H1 (cell line): ENCODE data around the gene ARL3. TPM values are rescaled to one million over a fixed set of nuclear protein-coding genes. Genes with fewer than 3 reads are reported as not detected.

ENCODE experiments used
- CTCF ChIA-PET: fragments of 300-600 bp; sonication (Branson Sonifier 250); formaldehyde crosslinking; loops from one replicate; lab custom pipeline; 2021; ENCODE audit not compliant: partially characterized antibody; lab: Charles Lee
- POLR2A ChIA-PET: fragments of 300-600 bp; sonication (Branson Sonifier 250); formaldehyde crosslinking; loops from one replicate; lab custom pipeline; 2021; ENCODE audit warnings: inconsistent platforms; ENCODE audit not compliant: partially characterized antibody; lab: Charles Lee
- DNase-seq, 2 experiments: peaks; one replicate each; pipeline versions ENCODE4 v3.0.0 to v3.0.0-alpha.2; 2010 to 2022; ENCODE audit warnings: low spot score in 2 of 2, low read depth in 1 of 2, mixed read lengths in 1 of 2
- FAIRE-seq: peaks from 2 replicates; lab custom pipeline; 2011; peaks lifted over from hg19 to GRCh38; lab: Jason Lieb, UNC
- H2AFZ ChIP-seq: 2 replicates; pipeline ENCODE4 v1.8.1; 2012; ENCODE audit warnings: low read length, inconsistent platforms
- H2AK5ac ChIP-seq: 2 replicates; pipeline ENCODE4 v1.6.1; 2013; ENCODE audit warnings: low read depth, low read length
- H2BK120ac ChIP-seq: replicated peaks from 2 replicates; pipeline ENCODE3; 2013; ENCODE audit warnings: low read depth, low read length, inconsistent platforms
- H2BK12ac ChIP-seq: 2 replicates; pipeline ENCODE4 v1.6.1; 2013; ENCODE audit warnings: low read depth, low read length
- H2BK15ac ChIP-seq: 2 replicates; pipeline ENCODE4 v1.6.1; 2013; ENCODE audit warnings: low read length
- H2BK20ac ChIP-seq: 2 replicates; pipeline ENCODE4 v1.6.1; 2013; ENCODE audit warnings: low read length
- H2BK5ac ChIP-seq: 2 replicates; pipeline ENCODE4 v1.6.1; 2013; ENCODE audit warnings: low read depth, low read length
- H3K14ac ChIP-seq: 2 replicates; pipeline ENCODE4 v1.6.1; 2013; ENCODE audit warnings: inconsistent platforms; ENCODE audit not compliant: insufficient read length
- H3K18ac ChIP-seq: 2 replicates; pipeline ENCODE4 v1.6.1; 2013; ENCODE audit warnings: low read length; ENCODE audit errors: extremely low read depth
- H3K23ac ChIP-seq: 2 replicates; pipeline ENCODE4 v1.6.1; 2013; ENCODE audit warnings: inconsistent platforms; ENCODE audit not compliant: insufficient read length
- H3K23me2 ChIP-seq: 2 replicates; pipeline ENCODE4 v1.6.1; 2013; ENCODE audit warnings: low read depth, low read length
- H3K27ac ChIP-seq: 2 replicates; pipeline ENCODE4 v1.6.1; 2011; ENCODE audit warnings: low read depth, low read length, inconsistent platforms
- H3K27me3 ChIP-seq, 4 experiments: replicated peaks in 1 of 4; 1 replicate in 1 of 4; 2 replicates in 3 of 4; pipeline versions ENCODE4 v1.6.1 to v1.8.1; 2011 to 2013; ENCODE audit warnings: low read length in 3 of 4, mild to moderate bottlenecking in 3 of 4, inconsistent platforms in 2 of 4, mixed read lengths in 2 of 4, moderate library complexity in 1 of 4; ENCODE audit not compliant: control insufficient read depth in 3 of 4, insufficient read depth in 3 of 4; ENCODE audit errors: extremely low read depth in 1 of 4
- H3K36me3 ChIP-seq, 4 experiments: 2 replicates each; pipeline versions ENCODE4 v1.6.1 to v1.8.1; 2011 to 2013; ENCODE audit warnings: mild to moderate bottlenecking in 4 of 4, low read length in 3 of 4, moderate library complexity in 2 of 4, control low read depth in 1 of 4, inconsistent platforms in 1 of 4; ENCODE audit not compliant: insufficient read depth in 4 of 4, control insufficient read depth in 2 of 4
- H3K4ac ChIP-seq: replicated peaks from 2 replicates; pipeline ENCODE3; 2013; ENCODE audit warnings: low read length, low read depth, mixed read lengths, inconsistent platforms; ENCODE audit not compliant: insufficient read length
- H3K4me1 ChIP-seq, 4 experiments: replicated peaks in 1 of 4; 1 replicate in 1 of 4; 2 replicates in 3 of 4; pipeline versions ENCODE4 v1.6.1 to v1.8.1; 2011 to 2013; ENCODE audit warnings: low read length in 3 of 4, inconsistent platforms in 2 of 4, mixed read lengths in 1 of 4; ENCODE audit not compliant: insufficient read depth in 4 of 4, control insufficient read depth in 3 of 4
- H3K4me2 ChIP-seq, 2 experiments: 2 replicates each; pipeline versions ENCODE4 v1.6.1 to v1.8.1; 2011 to 2013; ENCODE audit warnings: low read depth in 2 of 2, low read length in 2 of 2, control low read depth in 1 of 2, inconsistent platforms in 1 of 2, mild to moderate bottlenecking in 1 of 2; ENCODE audit not compliant: insufficient read depth in 1 of 2
- H3K4me3 ChIP-seq, 4 experiments: fragments of 200-600, 300-600 bp in 1 of 4; sonication (generic), shearing (Covaris generic), sonication (Bioruptor Twin) in 1 of 4; 2 replicates each; pipeline versions ENCODE4 v1.5.1 to v1.8.1; 2011 to 2016; ENCODE audit warnings: low read length in 4 of 4, low read depth in 3 of 4, control low read depth in 2 of 4, inconsistent platforms in 2 of 4, mild to moderate bottlenecking in 2 of 4, mixed read lengths in 1 of 4, moderate library complexity in 1 of 4; ENCODE audit not compliant: insufficient read depth in 2 of 4; ENCODE audit errors: extremely low read depth in 1 of 4
- H3K56ac ChIP-seq: replicated peaks from 2 replicates; pipeline ENCODE3; 2013; ENCODE audit warnings: low read depth, mild to moderate bottlenecking, mixed read lengths, low read length, inconsistent platforms; ENCODE audit not compliant: insufficient read length
- H3K79me1 ChIP-seq: 2 replicates; pipeline ENCODE4 v1.6.1; 2013; ENCODE audit warnings: low read depth, low read length, control low read depth
- H3K79me2 ChIP-seq, 2 experiments: 2 replicates each; pipeline versions ENCODE4 v1.6.1 to v1.8.1; 2012 to 2013; ENCODE audit warnings: low read length in 2 of 2, mild to moderate bottlenecking in 2 of 2, inconsistent platforms in 1 of 2; ENCODE audit not compliant: insufficient read depth in 2 of 2, control insufficient read depth in 1 of 2
- H3K9ac ChIP-seq, 4 experiments: replicated peaks in 1 of 4; 1 replicate in 1 of 4; 2 replicates in 3 of 4; pipeline versions ENCODE4 v1.6.1 to v1.8.1; 2011 to 2013; ENCODE audit warnings: low read depth in 3 of 4, low read length in 3 of 4, control low read depth in 2 of 4, mild to moderate bottlenecking in 2 of 4, moderate library complexity in 2 of 4, inconsistent platforms in 1 of 4; ENCODE audit errors: extremely low read depth in 1 of 4
- H3K9me3 ChIP-seq, 2 experiments: 2 replicates each; pipeline versions ENCODE4 v1.6.1 to v1.8.1; 2012 to 2013; ENCODE audit warnings: mild to moderate bottlenecking in 2 of 2, moderate library complexity in 2 of 2, control low read depth in 1 of 2, inconsistent platforms in 1 of 2, low read depth in 1 of 2, low read length in 1 of 2, mixed read lengths in 1 of 2; ENCODE audit not compliant: insufficient read depth in 2 of 2
- H4K20me1 ChIP-seq, 2 experiments: replicated peaks in 1 of 2; 2 replicates each; pipeline versions ENCODE3 to v1.8.1; 2011 to 2013; ENCODE audit warnings: inconsistent platforms in 2 of 2, low read length in 2 of 2, mild to moderate bottlenecking in 1 of 2; ENCODE audit not compliant: insufficient read depth in 2 of 2, control insufficient read depth in 1 of 2
- H4K5ac ChIP-seq: 2 replicates; pipeline ENCODE4 v1.6.1; 2013; ENCODE audit warnings: low read length, low read depth, mixed read lengths, inconsistent platforms; ENCODE audit not compliant: insufficient read length
- H4K8ac ChIP-seq: 2 replicates; pipeline ENCODE4 v1.8.0; 2013; ENCODE audit warnings: mild to moderate bottlenecking, moderate library complexity, low read length, inconsistent platforms; ENCODE audit not compliant: insufficient read depth; ENCODE audit errors: extremely low read depth
- H4K91ac ChIP-seq: replicated peaks from 2 replicates; pipeline ENCODE3; 2013; ENCODE audit warnings: low read length, mixed read lengths, inconsistent platforms; ENCODE audit not compliant: insufficient read length
- KDM1A ChIP-seq: fragments of 200-600, 300-600 bp; sonication (generic); IDR thresholded peaks from 2 replicates; pipeline ENCODE4 v1.7.1; 2016; ENCODE audit warnings: mild to moderate bottlenecking, low read length, borderline replicate concordance
- PHF8 ChIP-seq: fragments of 200-600 bp; sonication (generic); conservative IDR thresholded peaks from 2 replicates; pipeline ENCODE4 v1.7.1; 2012; ENCODE audit warnings: low read depth, mild to moderate bottlenecking, inconsistent platforms, low read length, moderate library complexity
- RAD21 ChIP-seq, 2 experiments: IDR thresholded peaks in 1 of 2; conservative IDR thresholded peaks in 1 of 2; 2 replicates each; pipeline ENCODE4 v1.6.1; 2011; ENCODE audit warnings: low read depth in 2 of 2, low read length in 2 of 2, improper control_type of control experiment in 1 of 2, inconsistent platforms in 1 of 2, mild to moderate bottlenecking in 1 of 2, moderate library complexity in 1 of 2
- SIN3A ChIP-seq, 2 experiments: IDR thresholded peaks in 1 of 2; conservative IDR thresholded peaks in 1 of 2; 2 replicates each; pipeline ENCODE4 v1.6.1; 2011 to 2012; ENCODE audit warnings: low read length in 2 of 2, improper control_type of control experiment in 1 of 2, low read depth in 1 of 2, mild to moderate bottlenecking in 1 of 2
- TAF7 ChIP-seq: optimal IDR thresholded peaks from 2 replicates; pipeline ENCODE3; 2011; ENCODE audit warnings: low read depth, mild to moderate bottlenecking, inconsistent platforms, low read length, moderate library complexity, borderline replicate concordance
- YY1 ChIP-seq: IDR thresholded peaks from 2 replicates; pipeline ENCODE4 v1.6.1; 2011; ENCODE audit warnings: low read depth, mild to moderate bottlenecking, low read length
- WGBS, 2 experiments: shearing (Covaris generic) in 1 of 2; methylation state at CpG; one replicate each; pipeline versions ENCODE4 v1.1.6 to v1.1.7; 2013 to 2015; ENCODE audit warnings: low lambda C conversion rate in 2 of 2, mixed read lengths in 2 of 2, inconsistent platforms in 1 of 2, low coverage in 1 of 2, missing lambda C conversion rate in 1 of 2; ENCODE audit not compliant: insufficient replicate concordance in 2 of 2, insufficient coverage in 1 of 2, insufficient read length in 1 of 2; ENCODE audit errors: extremely low coverage in 1 of 2, missing lambda C conversion rate in 1 of 2; 5-methylcytosine and 5-hydroxymethylcytosine counted together
- polyA plus RNA-seq, 7 experiments: library from polyadenylated mRNA; depleted of rRNA in 3 of 7; stranded (reverse) in 5 of 7; unstranded in 2 of 7; fragments of >200 nt in 5 of 7; fragments of 200-250 nt in 2 of 7; gene quantifications; 1 replicate in 5 of 7; 2 replicates in 1 of 7; 4 replicates in 1 of 7; pipeline versions ENCODE4 v1.2.1 to v1.2.3, GENCODE V29; 2011 to 2013; ENCODE audit warnings: missing spikeins in 2 of 7, mixed read lengths in 2 of 7
- total RNA-seq: library from RNA; stranded (reverse); fragmentation: NEBNext Ultra II Directional; extraction: Animal tissue kit (Norgen Biotek cat#: 25700); gene quantifications from 2 replicates; pipeline ENCODE4 v1.2.1, GENCODE V29; 2021

ARL3 gene
- total and polyA plus RNA-seq, 2 of the 8 experiments (the other 6 are each of a cell fraction or from before 2014, with no cell fraction given), result 8.8 to 16.2 TPM

- Histone ChIP-seq H3K9me3 (no peaks in the 10 kb centered on the region), H4K20me1 (no peaks in the 10 kb centered on the region), H3K23ac (no peak overlapping the region), H3K36me3 (no peaks in the 10 kb centered on the region), H3K4me3 (no peak overlapping the region), H3K18ac (no peak overlapping the region; the same call in 1 of the 2 replicates), H3K4me2 (peak overlapping the region in 1 of 2 experiments; percentile 25; a peak in 1 of 4 replicates), H2BK15ac (peak overlapping the region; percentile 46; the same call in 1 of the 2 replicates), H2AFZ (no peak overlapping the region), H4K8ac (peak overlapping the region; percentile 65; the same call in 1 of the 2 replicates), H2BK5ac (peak overlapping the region; percentile 83), H3K4ac (peak overlapping the region; percentile 42), H2BK120ac (no peak overlapping the region), H3K79me2 (no peaks in the 10 kb centered on the region), H3K14ac (no peak overlapping the region), H4K91ac (peak overlapping the region; percentile 34), H3K27ac (no peak overlapping the region; the same call in 1 of the 2 replicates), H3K79me1 (no peaks in the 10 kb centered on the region), H4K5ac (no peak overlapping the region), H3K9ac (no peak overlapping the region), H3K56ac (no peak overlapping the region), H3K4me1 (peaks cover 14 to 32% (median 21%) of the 10 kb centered on the region in 4 experiments), H2BK20ac (peak overlapping the region; percentile 80; the same call in 1 of the 2 replicates), H3K27me3 (no peaks in the 10 kb centered on the region), H2BK12ac (peak overlapping the region; percentile 75; the same call in 1 of the 2 replicates), H2AK5ac (peak overlapping the region; percentile 53; the same call in 1 of the 2 replicates), H3K23me2 (no peaks in the 10 kb centered on the region)
- FAIRE-seq (no peak), DNase-seq (peak in 1 of 2 experiments; percentile 89)
- ChIA-PET POLR2A (interaction anchor here (1.0 to 3.0 kb wide), 4 partner anchors 9 to 24 kb away, joined by 3 to 22 read pairs (median 6); partner anchors contain the start of gene TRIM8), CTCF (interaction anchor here (0.6 to 13.0 kb wide), 34 partner anchors 7 to 576 kb away, joined by 3 to 145 read pairs (median 4); partner anchors contain the start of gene TRIM8)
- 78% methylated on average over 5 of the region's 7 CpGs; no CpG with 5 or more reads in 1 of the 2 experiments for WGBS, 2 experiments
- TF ChIP-seq TAF7 (no peak), YY1 (0 out of 2 replicates have a peak, but pooled peaks have one; percentile 14), PHF8 (no peak), RAD21 (IDR thresholded peaks at IDR 0.05 in 1 of 2, conservative IDR thresholded peaks at IDR 0.05 in 1 of 2; ENCODE audit: low read depth in 2 of 2, low read length in 2 of 2) (peak; percentile 53 to 65), KDM1A (no peak), SIN3A (conservative IDR thresholded peaks at IDR 0.05 in 1 of 2, IDR thresholded peaks at IDR 0.05 in 1 of 2; ENCODE audit: low read depth in 1 of 2, low read length in 2 of 2) (no peak)
These were observed 44.8 kb downstream of the ARL3 start for GRCh38 chr10:102669206-102670064.
